HCT116 (cell line): ENCODE results near the gene AEBP1. TPM values are rescaled to one million over a fixed set of nuclear protein-coding genes. Genes with fewer than 3 reads are reported as not detected.

Source experiments
- ATAC-seq: fragments of 200-7000 bp; cut with Tn5 transposase; 2 replicates; pipeline ENCODE4 v1.9.1; 2020; ENCODE audit warnings: mild to moderate bottlenecking, moderate library complexity
- BruUV-seq: library from RNA; stranded (reverse); fragments of 400-500 nt; replicated peaks from 2 replicates; lab custom pipeline; 2021; lab: Mats Ljungman, UMichigan
- CTCF ChIA-PET: fragments of 300-600 bp; sonication (Branson Sonifier 250); formaldehyde crosslinking; loops from one replicate; lab custom pipeline; 2021; ENCODE audit warnings: antibody characterized with exemption; lab: Charles Lee
- POLR2A ChIA-PET: fragments of 300-600, 350-600 bp; sonication (Branson Sonifier 250); formaldehyde crosslinking; loops from one replicate; lab custom pipeline; 2021; ENCODE audit warnings: antibody characterized with exemption; lab: Charles Lee
- RAD21 ChIA-PET, 2 experiments: fragments of 300-600 bp; sonication (Branson Sonifier 250); formaldehyde crosslinking; loops; one replicate each; lab custom pipeline; 2023; ENCODE audit warnings: low total read pairs in 2 of 2; ENCODE audit not compliant: uncharacterized antibody in 2 of 2, unreplicated experiment in 2 of 2, low non-redundant PET in 1 of 2; lab: Charles Lee
- DNase-seq: peaks from one replicate; pipeline ENCODE4 v3.0.0-alpha.2; 2010; ENCODE audit warnings: low read depth, low spot score
- H2AFZ ChIP-seq: fragments of 200-600 bp; shearing (Covaris generic), sonication (generic); 2 replicates; pipeline ENCODE4 v1.6.1; 2017; ENCODE audit warnings: low read depth, mixed run types, mixed read lengths, antibody characterized with exemption, low read length; ENCODE audit not compliant: poor library complexity, severe bottlenecking
- H3K27ac ChIP-seq: 2 replicates; pipeline ENCODE4 v1.5.1; 2012; ENCODE audit warnings: low read depth, low read length
- H3K27me3 ChIP-seq: fragments of 200-600 bp; sonication (generic); 2 replicates; pipeline ENCODE4 v1.6.1; 2016; ENCODE audit warnings: mixed run types, low read length, mixed read lengths; ENCODE audit not compliant: insufficient read depth
- H3K36me3 ChIP-seq, 2 experiments: fragments of 200-500 bp in 1 of 2; fragments of 200-600 bp in 1 of 2; sonication (Bioruptor generic) in 1 of 2; sonication (generic) in 1 of 2; 2 replicates each; pipeline versions ENCODE4 v1.5.1 to v1.6.1; 2014 to 2016; ENCODE audit warnings: low read length in 2 of 2, inconsistent platforms in 1 of 2, mixed read lengths in 1 of 2, mixed run types in 1 of 2; ENCODE audit not compliant: insufficient read depth in 2 of 2, control insufficient read depth in 1 of 2
- H3K4me1 ChIP-seq, 2 experiments: fragments of 200-600 bp in 1 of 2; sonication (generic) in 1 of 2; 2 replicates each; pipeline versions ENCODE4 v1.5.1 to v1.6.1; 2012 to 2017; ENCODE audit warnings: low read length in 2 of 2, inconsistent platforms in 1 of 2, mild to moderate bottlenecking in 1 of 2, mixed read lengths in 1 of 2, mixed run types in 1 of 2, moderate library complexity in 1 of 2; ENCODE audit not compliant: insufficient read depth in 2 of 2, control insufficient read depth in 1 of 2
- H3K4me2 ChIP-seq: fragments of 200-600 bp; sonication (generic); 2 replicates; pipeline ENCODE4 v1.6.1; 2017; ENCODE audit warnings: mixed run types, low read length, mixed read lengths
- H3K4me3 ChIP-seq, 2 experiments: fragments of 200-600 bp in 1 of 2; sonication (generic) in 1 of 2; replicated peaks in 1 of 2; 2 replicates each; pipeline ENCODE4 v1.5.1; 2011 to 2016; ENCODE audit warnings: low read length in 2 of 2, control low read depth in 1 of 2, low read depth in 1 of 2, mild to moderate bottlenecking in 1 of 2, mixed read lengths in 1 of 2, mixed run types in 1 of 2
- H3K79me2 ChIP-seq: fragments of 200-600 bp; sonication (generic); 2 replicates; pipeline ENCODE4 v1.6.1; 2017; ENCODE audit warnings: mild to moderate bottlenecking, mixed run types, low read length, moderate library complexity, mixed read lengths; ENCODE audit not compliant: insufficient read depth
- H3K9ac ChIP-seq: fragments of 200-600 bp; sonication (generic); 2 replicates; pipeline ENCODE4 v1.6.1; 2016; ENCODE audit warnings: low read length, mixed read lengths
- H3K9me2 ChIP-seq: fragments of 200-600 bp; sonication (generic), shearing (Covaris generic); 2 replicates; pipeline ENCODE4 v1.6.1; 2017; ENCODE audit warnings: mixed run types, mild to moderate bottlenecking, moderate library complexity; ENCODE audit not compliant: insufficient read depth
- H3K9me3 ChIP-seq, 2 experiments: fragments of 200-500 bp in 1 of 2; fragments of 200-600 bp in 1 of 2; sonication (Bioruptor generic) in 1 of 2; sonication (generic) in 1 of 2; 2 replicates each; pipeline ENCODE4 v1.6.1; 2014 to 2017; ENCODE audit warnings: low read length in 2 of 2, mixed read lengths in 2 of 2, inconsistent platforms in 1 of 2, low read depth in 1 of 2, mild to moderate bottlenecking in 1 of 2, mixed run types in 1 of 2, moderate library complexity in 1 of 2; ENCODE audit not compliant: control insufficient read depth in 1 of 2, insufficient read depth in 1 of 2
- H4K20me1 ChIP-seq: fragments of 200-600 bp; sonication (generic), shearing (Covaris generic); 2 replicates; pipeline ENCODE4 v1.6.1; 2017; ENCODE audit warnings: mixed run types, mild to moderate bottlenecking, moderate library complexity; ENCODE audit not compliant: insufficient read depth
- EGR1 ChIP-seq: IDR thresholded peaks from 2 replicates; pipeline ENCODE4 v1.6.1; 2012; ENCODE audit warnings: low read depth
- ELF1 ChIP-seq: IDR thresholded peaks from 2 replicates; pipeline ENCODE4 v1.6.1; 2012; ENCODE audit warnings: low read depth, borderline replicate concordance
- EZH2phosphoT487 ChIP-seq: fragments of 200-600 bp; IDR thresholded peaks from 2 replicates; pipeline ENCODE4 v1.6.1; 2018; ENCODE audit warnings: antibody characterized with exemption, borderline replicate concordance
- JUND ChIP-seq: IDR thresholded peaks from 2 replicates; pipeline ENCODE4 v1.6.1; 2012
- POLR2A ChIP-seq: IDR thresholded peaks from 2 replicates; pipeline ENCODE4 v1.7.0; 2011; ENCODE audit warnings: borderline replicate concordance; ENCODE audit not compliant: insufficient read depth, insufficient read length; ENCODE audit errors: extremely low read depth
- RAD21 ChIP-seq: IDR thresholded peaks from 2 replicates; pipeline ENCODE4 v1.6.1; 2012; ENCODE audit warnings: low read depth, mild to moderate bottlenecking
- SP1 ChIP-seq: IDR thresholded peaks from 2 replicates; pipeline ENCODE4 v1.6.1; 2012; ENCODE audit warnings: low read depth
- SRF ChIP-seq: IDR thresholded peaks from 2 replicates; pipeline ENCODE4 v1.6.1; 2012; ENCODE audit warnings: low read depth
- YY1 ChIP-seq: IDR thresholded peaks from 2 replicates; pipeline ENCODE4 v1.6.1; 2011; ENCODE audit warnings: low read length, low read depth, moderate library complexity, mild to moderate bottlenecking; ENCODE audit not compliant: insufficient replicate concordance; ENCODE audit errors: extremely low read depth
- ZFX ChIP-seq: fragments of 450-650 bp; IDR thresholded peaks from 2 replicates; pipeline ENCODE4 v1.6.1; 2017
- ZNF274 ChIP-seq: fragments of 200-500 bp; sonication (Bioruptor generic); IDR thresholded peaks from 2 replicates; pipeline ENCODE4 v1.6.1; 2014; ENCODE audit warnings: mild to moderate bottlenecking, low read depth, low read length, inconsistent platforms
- intact Hi-C: fragments of 100-400 bp; cut with micrococcal nuclease; formaldehyde crosslinking; loops from 2 replicates; pipeline ENCODE4 v1.10.0; 2022
- total RNA-seq: library from RNA; stranded (reverse); gene quantifications from one replicate; pipeline ENCODE4 v1.2.1, GENCODE V29; 2021; ENCODE audit not compliant: unreplicated experiment
- TF ChIP-seq, protein P1 (sequence below): IDR thresholded peaks from 2 replicates; pipeline ENCODE4 v1.6.1; 2011; ENCODE audit warnings: mild to moderate bottlenecking, low read length, moderate library complexity; ENCODE audit not compliant: insufficient replicate concordance; ENCODE audit errors: extremely low read depth
- TF ChIP-seq, protein P2 (sequence below), 3 experiments: fragments of 200-600 bp in 1 of 3; sonication (generic) in 1 of 3; IDR thresholded peaks in 2 of 3; conservative IDR thresholded peaks in 1 of 3; 2 replicates each; pipeline ENCODE4 v1.5.1; 2012 to 2017; ENCODE audit warnings: low read depth in 2 of 3, low read length in 2 of 3, antibody characterized with exemption in 1 of 3, borderline replicate concordance in 1 of 3, control low read depth in 1 of 3, mild to moderate bottlenecking in 1 of 3, mixed read lengths in 1 of 3, mixed run types in 1 of 3, moderate library complexity in 1 of 3; ENCODE audit not compliant: insufficient read depth in 1 of 3

Gene AEBP1
- total RNA-seq, 1 experiment from 2014 or later, result 0.49 TPM

DNA sequence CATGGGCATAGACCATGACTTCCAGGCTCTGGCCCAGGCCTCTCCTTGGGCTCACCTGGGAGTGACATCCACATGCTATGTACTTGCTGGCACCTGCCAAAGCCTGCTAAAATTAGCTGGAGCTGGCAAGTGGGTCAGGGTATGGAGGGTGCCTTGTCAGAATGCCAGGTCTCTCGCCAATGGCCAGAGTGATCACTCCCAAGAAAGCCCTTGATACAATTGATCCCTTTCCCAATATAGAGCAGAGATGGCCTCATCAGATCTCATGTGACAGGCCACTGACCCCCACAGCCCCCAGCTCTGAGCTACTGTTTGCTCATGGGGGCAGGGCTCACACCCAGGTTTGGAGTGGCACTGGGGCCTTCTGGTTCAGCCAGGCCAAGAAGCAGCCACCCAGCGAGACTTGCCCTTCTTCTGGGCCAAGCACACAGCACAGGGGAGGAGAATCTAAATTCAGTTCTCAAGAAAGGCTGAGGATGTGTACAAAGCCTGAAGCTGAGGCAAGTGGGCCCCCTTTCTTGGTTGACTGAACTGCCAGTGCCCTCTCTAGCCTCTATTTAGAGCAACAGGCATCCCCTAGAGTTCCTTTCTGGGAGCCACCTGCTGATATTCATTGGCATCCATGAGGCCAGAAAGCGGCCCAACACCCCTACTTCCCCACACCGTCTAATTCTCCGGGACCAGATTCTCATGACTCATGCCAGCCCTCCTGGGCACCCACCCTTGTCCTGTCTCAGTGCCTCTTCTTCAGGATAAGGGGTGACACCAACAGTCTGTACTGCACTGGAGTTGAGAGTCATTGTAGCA, 55.9 kb downstream of the AEBP1 start:
- Histone ChIP-seq H3K9me3 (no peaks in the 10 kb centered on the region), H3K4me3 (no peak overlapping the region), H3K36me3 (no peaks in the 10 kb centered on the region), H3K9me2 (no peaks in the 10 kb centered on the region), H2AFZ (no peak overlapping the region), H3K27ac (no peak overlapping the region), H3K79me2 (no peaks in the 10 kb centered on the region), H3K27me3 (no peaks in the 10 kb centered on the region), H3K4me1 (peaks cover 0 to 3% of the 10 kb centered on the region in 2 experiments; a peak in 1 of 4 replicates), H3K4me2 (no peak overlapping the region), H3K9ac (no peak overlapping the region), H4K20me1 (no peaks in the 10 kb centered on the region)
- intact Hi-C loops, result no loop called here
- DNase-seq (no peak), ATAC-seq (no peak)
- BruUV-seq, result no TSS peak
- ChIA-PET CTCF (no interaction called here), POLR2A (no interaction called here), RAD21 (no interaction called here)
- no peak for TF ChIP-seq JUND
- TF ChIP-seq, protein P1, sequence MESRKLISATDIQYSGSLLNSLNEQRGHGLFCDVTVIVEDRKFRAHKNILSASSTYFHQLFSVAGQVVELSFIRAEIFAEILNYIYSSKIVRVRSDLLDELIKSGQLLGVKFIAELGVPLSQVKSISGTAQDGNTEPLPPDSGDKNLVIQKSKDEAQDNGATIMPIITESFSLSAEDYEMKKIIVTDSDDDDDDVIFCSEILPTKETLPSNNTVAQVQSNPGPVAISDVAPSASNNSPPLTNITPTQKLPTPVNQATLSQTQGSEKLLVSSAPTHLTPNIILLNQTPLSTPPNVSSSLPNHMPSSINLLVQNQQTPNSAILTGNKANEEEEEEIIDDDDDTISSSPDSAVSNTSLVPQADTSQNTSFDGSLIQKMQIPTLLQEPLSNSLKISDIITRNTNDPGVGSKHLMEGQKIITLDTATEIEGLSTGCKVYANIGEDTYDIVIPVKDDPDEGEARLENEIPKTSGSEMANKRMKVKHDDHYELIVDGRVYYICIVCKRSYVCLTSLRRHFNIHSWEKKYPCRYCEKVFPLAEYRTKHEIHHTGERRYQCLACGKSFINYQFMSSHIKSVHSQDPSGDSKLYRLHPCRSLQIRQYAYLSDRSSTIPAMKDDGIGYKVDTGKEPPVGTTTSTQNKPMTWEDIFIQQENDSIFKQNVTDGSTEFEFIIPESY, result no peak

DNA sequence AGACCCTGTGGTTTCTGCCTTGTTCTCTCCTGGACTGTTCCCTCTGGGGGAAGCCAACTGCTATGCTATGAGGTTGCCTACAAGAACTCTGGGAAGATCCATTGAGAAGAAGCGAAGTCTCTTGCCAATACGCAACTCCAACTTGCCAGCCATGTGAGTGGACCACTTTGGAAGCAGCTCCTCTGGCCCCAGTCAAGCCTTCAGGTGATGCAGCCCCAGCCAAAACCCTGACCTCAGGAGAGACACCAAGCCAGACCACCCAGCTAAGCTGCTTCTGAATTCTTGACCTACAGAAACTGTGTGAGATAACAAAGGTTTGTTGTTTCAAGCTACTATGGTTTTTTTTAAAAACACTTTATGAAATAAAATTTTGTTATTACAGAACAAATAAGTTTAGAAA, 57.2 kb downstream of the AEBP1 start:
- no peaks in the 10 kb centered on the region for H3K9me3 ChIP-seq
- BruUV-seq, result no TSS peak
- peaks cover 0 to 3% of the 10 kb centered on the region in 2 experiments; a peak in 1 of 4 replicates for H3K4me1 ChIP-seq
- RAD21 ChIA-PET, result no interaction called here
- no peak overlapping the region for H3K4me3 ChIP-seq
- no peak for ATAC-seq
- H3K27ac ChIP-seq, result no peak overlapping the region
- no peak overlapping the region for H3K9ac ChIP-seq
- CTCF ChIA-PET, result no interaction called here
- no peaks in the 10 kb centered on the region for H3K79me2 ChIP-seq
- intact Hi-C loops, result no loop called here
- no peaks in the 10 kb centered on the region for H4K20me1 ChIP-seq
- POLR2A ChIA-PET, result no interaction called here
- no peaks in the 10 kb centered on the region for H3K9me2 ChIP-seq
- no peaks in the 10 kb centered on the region for H3K36me3 ChIP-seq
- H2AFZ ChIP-seq, result no peak overlapping the region
- H3K27me3 ChIP-seq, result no peaks in the 10 kb centered on the region
- DNase-seq, result no peak
- H3K4me2 ChIP-seq, result no peak overlapping the region
- no peak for TF ChIP-seq ZNF274
- no peak for TF ChIP-seq EZH2phosphoT487
- TF ChIP-seq ELF1, result no peak
- no peak for TF ChIP-seq YY1
- TF ChIP-seq ZFX, result no peak
- TF ChIP-seq RAD21, result no peak
- TF ChIP-seq SP1, result no peak
- no peak for TF ChIP-seq POLR2A
- no peak for TF ChIP-seq EGR1
- TF ChIP-seq, protein P2, sequence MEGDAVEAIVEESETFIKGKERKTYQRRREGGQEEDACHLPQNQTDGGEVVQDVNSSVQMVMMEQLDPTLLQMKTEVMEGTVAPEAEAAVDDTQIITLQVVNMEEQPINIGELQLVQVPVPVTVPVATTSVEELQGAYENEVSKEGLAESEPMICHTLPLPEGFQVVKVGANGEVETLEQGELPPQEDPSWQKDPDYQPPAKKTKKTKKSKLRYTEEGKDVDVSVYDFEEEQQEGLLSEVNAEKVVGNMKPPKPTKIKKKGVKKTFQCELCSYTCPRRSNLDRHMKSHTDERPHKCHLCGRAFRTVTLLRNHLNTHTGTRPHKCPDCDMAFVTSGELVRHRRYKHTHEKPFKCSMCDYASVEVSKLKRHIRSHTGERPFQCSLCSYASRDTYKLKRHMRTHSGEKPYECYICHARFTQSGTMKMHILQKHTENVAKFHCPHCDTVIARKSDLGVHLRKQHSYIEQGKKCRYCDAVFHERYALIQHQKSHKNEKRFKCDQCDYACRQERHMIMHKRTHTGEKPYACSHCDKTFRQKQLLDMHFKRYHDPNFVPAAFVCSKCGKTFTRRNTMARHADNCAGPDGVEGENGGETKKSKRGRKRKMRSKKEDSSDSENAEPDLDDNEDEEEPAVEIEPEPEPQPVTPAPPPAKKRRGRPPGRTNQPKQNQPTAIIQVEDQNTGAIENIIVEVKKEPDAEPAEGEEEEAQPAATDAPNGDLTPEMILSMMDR (IDR thresholded peaks at IDR 0.05 in 2 of 3, conservative IDR thresholded peaks at IDR 0.05 in 1 of 3; ENCODE audit: borderline replicate concordance in 1 of 3, insufficient read depth in 1 of 3, low read depth in 2 of 3, low read length in 2 of 3), result no peak
- TF ChIP-seq, protein P1, result no peak
- TF ChIP-seq SRF, result no peak
